Activated effector memory CD4-positive, alpha-beta T cell treated with Interleukin-2 at 50 U/mL for 16 hours (primary cell): ENCODE data around the gene HEATR5B.
"Not testable (repeated sequence)": the region's sequence is repeated elsewhere in the genome, so short reads cannot be mapped to it uniquely, and the experiment has no call there.

Experiments
- DNase-seq: peaks from one replicate; pipeline ENCODE4 v3.0.0-alpha.2; 2020

The HEATR5B gene

GRCh38 chr2:37061013-37061711 lies 23.0 kb downstream of the HEATR5B start:
- no peak for DNase-seq

- no peak for DNase-seq
Observed at GRCh38 chr2:37060446-37060845, 23.7 kb downstream of the HEATR5B start.

GRCh38 chr2:37059841-37060240 lies 24.3 kb downstream of the HEATR5B start:
- no peak for DNase-seq

- DNase-seq = no peak
Observed at GRCh38 chr2:37052600-37053332, 31.4 kb downstream of the HEATR5B start.

- no peak for DNase-seq
Observed at GRCh38 chr2:37039580-37039979, 44.6 kb downstream of the HEATR5B start.

GRCh38 chr2:37037771-37038170 lies 46.4 kb downstream of the HEATR5B start:
- DNase-seq = no peak

- DNase-seq = no peak
Observed at GRCh38 chr2:37029758-37030157, 54.4 kb downstream of the HEATR5B start.

GRCh38 chr2:37026050-37026449 lies 58.1 kb downstream of the HEATR5B start:
- no peak for DNase-seq

GRCh38 chr2:37020887-37021796 lies 63.0 kb downstream of the HEATR5B start:
- no peak for DNase-seq

- DNase-seq = no peak
Observed at GRCh38 chr2:37020212-37020886, 63.8 kb downstream of the HEATR5B start.

- no peak for DNase-seq
Observed at GRCh38 chr2:37013315-37013641, 70.9 kb downstream of the HEATR5B start.

GRCh38 chr2:37011130-37011529 lies 73.0 kb downstream of the HEATR5B start:
- no peak for DNase-seq

GRCh38 chr2:37005118-37005868 lies 78.9 kb downstream of the HEATR5B start:
- no peak for DNase-seq

GRCh38 chr2:37000988-37001556 lies 83.1 kb downstream of the HEATR5B start:
- no peak for DNase-seq

- DNase-seq = no peak
Observed at GRCh38 chr2:37000318-37000717, 83.9 kb downstream of the HEATR5B start.

GRCh38 chr2:36999416-36999815 lies 84.8 kb downstream of the HEATR5B start:
- DNase-seq = not testable (repeated sequence)

GRCh38 chr2:36993841-36994620 lies 90.1 kb downstream of the HEATR5B start:
- DNase-seq = no peak

GRCh38 chr2:36988008-36988407 lies 96.2 kb downstream of the HEATR5B start:
- DNase-seq = no peak

- DNase-seq = no peak
Observed at GRCh38 chr2:36982467-36982866, 101.7 kb downstream of the HEATR5B start.

- no peak for DNase-seq
Observed at GRCh38 chr2:36981911-36982310, 102.3 kb downstream of the HEATR5B start.

GRCh38 chr2:36979007-36979406 lies 105.2 kb downstream of the HEATR5B start:
- DNase-seq = not testable (repeated sequence)
